GM18505 (cell line): ENCODE results near the gene VSTM2B.
"Not testable (repeated sequence)": the region's sequence is repeated elsewhere in the genome, so short reads cannot be mapped to it uniquely, and the experiment has no call there.

Experiments
- ATAC-seq: cut with Tn5 transposase; IDR thresholded peaks from one replicate; pipeline ENCODE4 v1.9.1; 2021; ENCODE audit not compliant: unreplicated experiment
- POLR2A ChIP-seq: IDR thresholded peaks from 4 replicates; pipeline ENCODE4 v1.6.1; 2011; ENCODE audit warnings: borderline replicate concordance; ENCODE audit not compliant: insufficient read depth, insufficient read length; ENCODE audit errors: extremely low read depth

Gene VSTM2B

GRCh38 chr19:29538651-29539050 lies 12.9 kb downstream of the VSTM2B start:
- ATAC-seq = no peak
- no peak for TF ChIP-seq POLR2A

GRCh38 chr19:29539131-29539530 lies 13.3 kb downstream of the VSTM2B start:
- no peak for TF ChIP-seq POLR2A
- ATAC-seq = no peak

GRCh38 chr19:29539670-29540069 lies 13.9 kb downstream of the VSTM2B start:
- no peak for TF ChIP-seq POLR2A

DNA sequence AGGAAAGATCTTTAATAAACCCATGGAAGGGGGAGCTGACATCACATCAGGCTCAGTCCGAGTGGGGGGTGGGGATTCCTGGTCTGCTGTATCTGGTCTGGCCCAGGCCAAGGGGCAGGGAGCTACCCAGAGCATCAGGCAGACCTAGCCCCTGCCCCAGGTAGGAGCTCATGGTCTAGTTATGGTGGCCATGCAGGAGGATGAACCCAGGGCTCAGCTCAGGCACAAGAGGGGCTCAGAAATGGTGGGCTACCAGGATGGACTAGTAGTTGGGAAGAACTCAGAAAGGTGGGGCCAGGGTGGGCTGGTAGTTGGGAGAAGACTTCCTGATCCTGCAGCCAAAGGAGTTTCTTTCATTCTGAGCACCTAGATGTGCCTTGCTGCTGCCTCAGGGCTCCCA lies 14.3 kb downstream of the VSTM2B start:
- no peak for TF ChIP-seq POLR2A
- no peak for ATAC-seq

More at GRCh38 chr19:29539670-29540069, 13.9 kb downstream of the VSTM2B start:
- no peak for ATAC-seq

- TF ChIP-seq POLR2A = no peak
- no peak for ATAC-seq
Measured at GRCh38 chr19:29541473-29542253, 15.9 kb downstream of the VSTM2B start.

DNA sequence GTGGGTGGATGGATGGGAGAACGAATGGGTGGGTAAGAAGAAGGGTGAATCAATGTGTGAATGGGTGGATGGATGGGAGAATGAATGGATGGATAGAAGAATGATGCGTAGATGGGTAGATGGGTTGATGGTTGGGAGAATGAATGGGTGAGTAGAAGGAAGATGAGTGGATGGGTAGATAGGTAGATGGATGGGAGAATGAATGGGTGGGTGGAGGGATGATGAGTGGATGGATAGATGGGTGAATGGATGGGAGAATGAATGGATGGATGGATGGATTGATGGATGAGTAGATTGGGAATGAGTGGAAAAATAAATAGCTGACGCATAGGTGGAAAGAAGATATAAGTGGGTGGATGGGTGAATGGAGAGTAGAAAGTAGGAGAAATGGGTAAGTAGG lies 16.5 kb downstream of the VSTM2B start:
- ATAC-seq = no peak
- no peak for TF ChIP-seq POLR2A

DNA sequence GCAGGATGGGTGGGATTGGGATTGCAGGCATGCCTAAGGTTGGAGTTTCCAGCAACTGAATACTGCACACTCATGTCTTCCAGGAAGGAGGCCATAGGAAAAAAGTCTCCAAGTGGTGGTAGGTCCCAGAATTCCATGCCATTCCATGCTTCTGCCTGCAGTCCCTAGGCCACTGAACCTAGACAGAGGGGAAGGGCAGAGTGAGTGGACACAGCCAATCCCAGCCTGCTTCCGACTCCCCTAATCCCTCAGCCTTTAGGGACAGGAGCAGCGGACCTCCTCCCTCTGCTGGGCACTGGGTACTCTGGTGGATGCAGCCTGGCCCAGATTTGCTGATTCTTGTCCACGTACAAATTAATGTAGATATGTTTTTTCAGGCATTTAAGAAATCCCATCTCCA lies 17.0 kb downstream of the VSTM2B start:
- TF ChIP-seq POLR2A = no peak
- ATAC-seq = no peak

- no peak for ATAC-seq
- TF ChIP-seq POLR2A = no peak
Measured at GRCh38 chr19:29543381-29543780, 17.6 kb downstream of the VSTM2B start.

DNA sequence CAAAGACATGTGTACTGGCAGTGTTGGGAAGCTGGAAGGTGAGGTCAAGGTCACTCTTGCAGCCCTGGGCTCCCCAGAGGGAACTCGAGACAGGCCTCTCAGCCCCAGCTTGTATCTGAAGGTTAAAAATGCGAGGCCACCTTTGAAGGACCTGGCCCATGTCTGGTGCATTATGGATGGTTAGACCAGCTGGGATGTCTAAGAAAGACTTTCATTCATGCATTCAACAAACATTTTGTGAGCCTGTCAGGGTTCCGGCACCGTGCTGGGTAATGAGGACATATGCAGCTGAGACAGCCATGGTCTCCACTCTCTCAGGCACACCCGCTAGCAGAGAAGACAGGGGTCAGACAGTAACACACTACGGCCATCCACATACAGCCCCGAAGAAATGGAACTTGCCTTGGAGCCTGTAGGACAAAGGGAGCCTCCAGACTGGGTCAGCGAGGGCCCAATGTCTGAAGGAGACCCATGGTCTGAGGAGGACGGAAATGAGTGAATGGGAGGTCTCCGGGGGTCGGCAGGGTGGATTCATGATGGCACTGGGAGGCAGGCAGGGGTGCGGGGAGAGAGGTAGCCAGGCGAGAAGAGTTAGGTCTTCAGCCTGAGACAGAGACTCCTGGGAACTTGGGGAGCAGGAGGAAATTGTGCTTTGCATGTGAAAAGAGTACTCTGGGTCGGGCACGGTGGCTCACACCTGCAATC lies 19.0 kb downstream of the VSTM2B start:
- TF ChIP-seq POLR2A = no peak
- no peak for ATAC-seq

GRCh38 chr19:29545447-29545846 lies 19.7 kb downstream of the VSTM2B start:
- not testable (repeated sequence) for ATAC-seq

GRCh38 chr19:29545866-29546582 lies 20.2 kb downstream of the VSTM2B start:
- no peak for ATAC-seq
- no peak for TF ChIP-seq POLR2A

- no peak for ATAC-seq
Measured at GRCh38 chr19:29546583-29547190, 20.9 kb downstream of the VSTM2B start.

GRCh38 chr19:29547361-29547960 lies 21.7 kb downstream of the VSTM2B start:
- no peak for TF ChIP-seq POLR2A
- ATAC-seq = no peak

More at GRCh38 chr19:29546583-29547190, 20.9 kb downstream of the VSTM2B start:
- no peak for TF ChIP-seq POLR2A
